H9 (cell line): Measurements from ENCODE around the gene COL18A1. TPM values are rescaled to one million over a fixed set of nuclear protein-coding genes. Genes with fewer than 3 reads are reported as not detected.

Source experiments
- DNase-seq: peaks from one replicate; pipeline ENCODE4 v3.0.0-alpha.2; 2017
- H2AFZ ChIP-seq: one replicate; pipeline ENCODE4 v1.6.1; 2013; ENCODE audit warnings: mild to moderate bottlenecking, low read length, control low read depth, moderate library complexity
- H2AK5ac ChIP-seq: 2 replicates; pipeline ENCODE4 v1.6.1; 2013; ENCODE audit warnings: low read length, control low read depth, mixed read lengths; ENCODE audit not compliant: insufficient read length
- H2BK120ac ChIP-seq: one replicate; pipeline ENCODE4 v1.6.1; 2013; ENCODE audit warnings: low read depth, mild to moderate bottlenecking, low read length, control low read depth, inconsistent platforms; ENCODE audit not compliant: poor library complexity, severe bottlenecking
- H2BK12ac ChIP-seq: 2 replicates; pipeline ENCODE4 v1.6.1; 2013; ENCODE audit warnings: low read length, control low read depth, mixed read lengths, low read depth; ENCODE audit not compliant: insufficient read length
- H2BK15ac ChIP-seq: 2 replicates; pipeline ENCODE4 v1.6.1; 2013; ENCODE audit warnings: low read depth, low read length, control low read depth
- H2BK20ac ChIP-seq: one replicate; pipeline ENCODE4 v1.6.1; 2013; ENCODE audit warnings: low read depth, mild to moderate bottlenecking, low read length, control low read depth, inconsistent platforms; ENCODE audit not compliant: poor library complexity, severe bottlenecking
- H2BK5ac ChIP-seq: 2 replicates; pipeline ENCODE4 v1.6.1; 2013; ENCODE audit warnings: low read length, control low read depth, mixed read lengths; ENCODE audit not compliant: insufficient read length
- H3K14ac ChIP-seq: 2 replicates; pipeline ENCODE4 v1.6.1; 2013; ENCODE audit warnings: low read length, control low read depth; ENCODE audit not compliant: insufficient read depth
- H3K18ac ChIP-seq: 2 replicates; pipeline ENCODE4 v1.6.1; 2013; ENCODE audit warnings: low read depth, mild to moderate bottlenecking, mixed read lengths, low read length, control low read depth; ENCODE audit not compliant: insufficient read length
- H3K23ac ChIP-seq: 2 replicates; pipeline ENCODE4 v1.6.1; 2013; ENCODE audit warnings: low read length, control low read depth, mixed read lengths, low read depth; ENCODE audit not compliant: insufficient read length
- H3K23me2 ChIP-seq: 2 replicates; pipeline ENCODE4 v1.6.1; 2013; ENCODE audit warnings: low read depth, mild to moderate bottlenecking, mixed read lengths, low read length, control low read depth; ENCODE audit not compliant: insufficient read length, poor library complexity, severe bottlenecking
- H3K27ac ChIP-seq: 2 replicates; pipeline ENCODE4 v1.5.1; 2013; ENCODE audit warnings: low read length, control low read depth, mixed read lengths, low read depth; ENCODE audit not compliant: insufficient read length
- H3K27me3 ChIP-seq: 2 replicates; pipeline ENCODE4 v1.6.1; 2013; ENCODE audit warnings: low read length, control low read depth, inconsistent platforms; ENCODE audit not compliant: insufficient read depth
- H3K4ac ChIP-seq: 2 replicates; pipeline ENCODE4 v1.6.1; 2013; ENCODE audit warnings: low read depth, mild to moderate bottlenecking, control low read depth, inconsistent platforms, low read length, moderate library complexity
- H3K4me1 ChIP-seq: 2 replicates; pipeline ENCODE4 v1.6.1; 2013; ENCODE audit warnings: low read length, control low read depth, inconsistent platforms; ENCODE audit not compliant: insufficient read depth
- H3K4me2 ChIP-seq: 2 replicates; pipeline ENCODE4 v1.6.1; 2013; ENCODE audit warnings: low read length, control low read depth, mixed read lengths; ENCODE audit not compliant: insufficient read length, insufficient read depth
- H3K56ac ChIP-seq: 2 replicates; pipeline ENCODE4 v1.6.1; 2013; ENCODE audit warnings: low read depth, mild to moderate bottlenecking, mixed read lengths, low read length, control low read depth; ENCODE audit not compliant: insufficient read length
- H3K79me1 ChIP-seq: 2 replicates; pipeline ENCODE4 v1.6.1; 2013; ENCODE audit warnings: low read depth, mild to moderate bottlenecking, moderate library complexity, low read length, control low read depth, inconsistent platforms; ENCODE audit not compliant: insufficient read depth, poor library complexity, severe bottlenecking
- H3K79me2 ChIP-seq: 2 replicates; pipeline ENCODE4 v1.6.1; 2013; ENCODE audit warnings: low read length, control low read depth, inconsistent platforms; ENCODE audit not compliant: insufficient read depth
- H3K9ac ChIP-seq: 2 replicates; pipeline ENCODE4 v1.6.1; 2013; ENCODE audit warnings: low read length, control low read depth, mixed read lengths; ENCODE audit not compliant: insufficient read length; ENCODE audit errors: extremely low read depth
- H3K9me3 ChIP-seq: one replicate; pipeline ENCODE4 v1.6.1; 2013; ENCODE audit warnings: low read depth, low read length, inconsistent platforms; ENCODE audit not compliant: control insufficient read depth
- H3T11ph ChIP-seq: one replicate; pipeline ENCODE4 v1.6.1; 2013; ENCODE audit warnings: mild to moderate bottlenecking, low read length, control low read depth, inconsistent platforms
- H4K20me1 ChIP-seq: one replicate; pipeline ENCODE4 v1.6.1; 2013; ENCODE audit not compliant: control insufficient read depth, insufficient read length, insufficient read depth
- H4K5ac ChIP-seq: 2 replicates; pipeline ENCODE4 v1.6.1; 2013; ENCODE audit warnings: low read depth, mild to moderate bottlenecking, mixed read lengths, low read length, control low read depth; ENCODE audit not compliant: insufficient read length
- H4K8ac ChIP-seq: replicated peaks from 2 replicates; pipeline ENCODE4 v1.6.1; 2013; ENCODE audit warnings: low read length, control low read depth, mixed read lengths, low read depth; ENCODE audit not compliant: insufficient read length
- H4K91ac ChIP-seq: 2 replicates; pipeline ENCODE4 v1.6.1; 2013; ENCODE audit warnings: low read depth, mild to moderate bottlenecking, moderate library complexity, mixed read lengths, low read length, control low read depth; ENCODE audit not compliant: insufficient read length
- H3K27ac Mint-ChIP-seq, 3 experiments: 2 replicates in 2 of 3; 3 replicates in 1 of 3; pipeline ENCODE4 v1.8.0; 2020 to 2021; ENCODE audit warnings: mixed read lengths in 3 of 3, mild to moderate bottlenecking in 1 of 3, moderate library complexity in 1 of 3
- H3K27me3 Mint-ChIP-seq: 2 replicates; pipeline ENCODE4 v1.8.0; 2021; ENCODE audit warnings: low read depth, mild to moderate bottlenecking, moderate library complexity, mixed read lengths
- H3K36me3 Mint-ChIP-seq, 3 experiments: 2 replicates in 2 of 3; 3 replicates in 1 of 3; pipeline ENCODE4 v1.8.0; 2020 to 2021; ENCODE audit warnings: low read depth in 3 of 3, mixed read lengths in 3 of 3; ENCODE audit not compliant: insufficient read depth in 1 of 3
- H3K4me1 Mint-ChIP-seq, 2 experiments: 2 replicates each; pipeline ENCODE4 v1.8.0; 2020; ENCODE audit warnings: mixed read lengths in 2 of 2
- H3K4me3 Mint-ChIP-seq, 2 experiments: 2 replicates in 1 of 2; 3 replicates in 1 of 2; pipeline ENCODE4 v1.8.0; 2020 to 2021; ENCODE audit warnings: mild to moderate bottlenecking in 2 of 2, mixed read lengths in 2 of 2, moderate library complexity in 1 of 2
- H3K9me3 Mint-ChIP-seq, 2 experiments: 2 replicates in 1 of 2; 3 replicates in 1 of 2; pipeline ENCODE4 v1.8.0; 2020; ENCODE audit warnings: mild to moderate bottlenecking in 2 of 2, mixed read lengths in 2 of 2, moderate library complexity in 1 of 2
- WGBS: extraction: QIAGEN DNeasy Blood & Tissue Kit; methylation state at CpG from one replicate; pipeline ENCODE4 v1.1.7; 2013; ENCODE audit warnings: missing lambda C conversion rate, low lambda C conversion rate, mixed read lengths; ENCODE audit not compliant: insufficient read length; ENCODE audit errors: extremely low coverage; 5-methylcytosine and 5-hydroxymethylcytosine counted together
- total RNA-seq: library from RNA; stranded (reverse); gene quantifications from 2 replicates; pipeline ENCODE4 v1.2.1, GENCODE V29; 2021
- TF ChIP-seq, protein P1 (sequence below): fragments of 200-600 bp; sonication (generic); conservative IDR thresholded peaks from 3 replicates; pipeline ENCODE4 v1.8.0; 2021; ENCODE audit warnings: antibody characterized with exemption, mild to moderate bottlenecking

Gene COL18A1
- total RNA-seq, 1 experiment from 2014 or later = 232 TPM

DNA sequence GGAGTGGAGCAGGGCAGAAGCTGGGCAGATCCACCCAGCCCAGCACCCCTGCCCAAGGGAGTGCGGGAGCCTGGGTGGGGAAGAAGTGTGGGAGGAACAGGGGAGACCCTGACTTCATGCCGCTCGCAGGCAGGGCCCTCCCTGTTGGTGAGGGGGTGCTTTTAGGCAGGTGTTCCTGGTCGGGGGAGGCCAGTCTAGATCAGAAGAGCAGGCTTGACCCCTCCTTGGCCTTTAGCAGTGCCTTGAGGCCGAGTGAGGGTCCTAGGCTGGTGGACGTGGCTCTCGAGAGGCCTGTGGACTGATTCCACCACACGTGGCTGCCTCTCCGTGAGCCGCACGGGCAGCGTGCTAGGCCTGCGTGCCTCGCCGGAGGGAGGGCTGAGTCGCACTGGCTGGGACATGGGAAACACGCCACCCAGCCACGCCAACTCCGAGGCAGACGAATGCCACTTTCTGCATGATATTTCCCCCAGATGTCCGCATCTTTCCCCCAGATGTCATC is 19.4 kb upstream of the COL18A1 start:
- Histone ChIP-seq H3K4ac (no peak overlapping the region), H2BK20ac (no peak overlapping the region), H3K56ac (no peak overlapping the region), H4K8ac (no peak overlapping the region), H4K5ac (no peak overlapping the region), H2AK5ac (no peak overlapping the region), H3K4me1 (no peaks in the 10 kb centered on the region), H3K79me1 (no peaks in the 10 kb centered on the region), H3K4me2 (no peak overlapping the region), H3K27ac (no peak overlapping the region), H2AFZ (no peak overlapping the region), H3K9ac (no peak overlapping the region), H2BK5ac (no peak overlapping the region), H3T11ph (no peak overlapping the region), H2BK120ac (no peak overlapping the region), H3K23me2 (no peaks in the 10 kb centered on the region), H4K91ac (no peak overlapping the region), H3K18ac (no peak overlapping the region), H2BK15ac (no peak overlapping the region), H3K79me2 (no peaks in the 10 kb centered on the region), H2BK12ac (no peak overlapping the region), H3K23ac (no peak overlapping the region), H3K9me3 (no peaks in the 10 kb centered on the region), H3K14ac (no peak overlapping the region), H4K20me1 (no peaks in the 10 kb centered on the region), H3K27me3 (no peaks in the 10 kb centered on the region)
- peaks cover 0 to 6% of the 10 kb centered on the region in 2 experiments; a peak in 3 of 5 replicates for H3K9me3 Mint-ChIP-seq
- H3K36me3 Mint-ChIP-seq = peaks cover 0 to 6% (median 0%) of the 10 kb centered on the region in 3 experiments; a peak in 1 of 7 replicates
- no peak for DNase-seq
- H3K4me1 Mint-ChIP-seq = peaks cover 9 to 12% of the 10 kb centered on the region in 2 experiments
- H3K27me3 Mint-ChIP-seq = peaks cover 6% of the 10 kb centered on the region
- no peak overlapping the region for H3K4me3 Mint-ChIP-seq
- WGBS = no CpG with 5 or more reads among the region's 21 CpGs
- H3K27ac Mint-ChIP-seq = peak overlapping the region in 1 of 3 experiments; percentile 22; a peak in 2 of 7 replicates
- TF ChIP-seq, protein P1, sequence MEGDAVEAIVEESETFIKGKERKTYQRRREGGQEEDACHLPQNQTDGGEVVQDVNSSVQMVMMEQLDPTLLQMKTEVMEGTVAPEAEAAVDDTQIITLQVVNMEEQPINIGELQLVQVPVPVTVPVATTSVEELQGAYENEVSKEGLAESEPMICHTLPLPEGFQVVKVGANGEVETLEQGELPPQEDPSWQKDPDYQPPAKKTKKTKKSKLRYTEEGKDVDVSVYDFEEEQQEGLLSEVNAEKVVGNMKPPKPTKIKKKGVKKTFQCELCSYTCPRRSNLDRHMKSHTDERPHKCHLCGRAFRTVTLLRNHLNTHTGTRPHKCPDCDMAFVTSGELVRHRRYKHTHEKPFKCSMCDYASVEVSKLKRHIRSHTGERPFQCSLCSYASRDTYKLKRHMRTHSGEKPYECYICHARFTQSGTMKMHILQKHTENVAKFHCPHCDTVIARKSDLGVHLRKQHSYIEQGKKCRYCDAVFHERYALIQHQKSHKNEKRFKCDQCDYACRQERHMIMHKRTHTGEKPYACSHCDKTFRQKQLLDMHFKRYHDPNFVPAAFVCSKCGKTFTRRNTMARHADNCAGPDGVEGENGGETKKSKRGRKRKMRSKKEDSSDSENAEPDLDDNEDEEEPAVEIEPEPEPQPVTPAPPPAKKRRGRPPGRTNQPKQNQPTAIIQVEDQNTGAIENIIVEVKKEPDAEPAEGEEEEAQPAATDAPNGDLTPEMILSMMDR = no peak
